GM13976 (cell line): ENCODE data around the gene XXYLT1.
A peak's percentile ranks its signal among the peaks of the same experiment; 100 is the strongest.

Experiments
- DNase-seq: peaks from one replicate; pipeline ENCODE4 v3.0.0; 2012; ENCODE audit warnings: low spot score
- in situ Hi-C: fragments of 300-500 bp; cut with MboI; formaldehyde crosslinking; loops from one replicate; pipeline ENCODE4 v1.12.0; 2022; ENCODE audit warnings: low sequenced_read_pairs, mixed read lengths, inconsistent platforms; ENCODE audit not compliant: unreplicated experiment
- TF ChIP-seq, protein P1 (sequence below): IDR thresholded peaks from 2 replicates; pipeline ENCODE4 v1.5.1; 2012; ENCODE audit warnings: borderline replicate concordance, mild to moderate bottlenecking; ENCODE audit not compliant: insufficient read depth; ENCODE audit errors: extremely low read depth, missing control alignments, control extremely low read depth

The XXYLT1 gene

GRCh38 chr3:195208631-195209030, 62.3 kb downstream of the XXYLT1 start:
- in situ Hi-C loops, result no loop called here
- no peak for DNase-seq
- TF ChIP-seq, protein P1, sequence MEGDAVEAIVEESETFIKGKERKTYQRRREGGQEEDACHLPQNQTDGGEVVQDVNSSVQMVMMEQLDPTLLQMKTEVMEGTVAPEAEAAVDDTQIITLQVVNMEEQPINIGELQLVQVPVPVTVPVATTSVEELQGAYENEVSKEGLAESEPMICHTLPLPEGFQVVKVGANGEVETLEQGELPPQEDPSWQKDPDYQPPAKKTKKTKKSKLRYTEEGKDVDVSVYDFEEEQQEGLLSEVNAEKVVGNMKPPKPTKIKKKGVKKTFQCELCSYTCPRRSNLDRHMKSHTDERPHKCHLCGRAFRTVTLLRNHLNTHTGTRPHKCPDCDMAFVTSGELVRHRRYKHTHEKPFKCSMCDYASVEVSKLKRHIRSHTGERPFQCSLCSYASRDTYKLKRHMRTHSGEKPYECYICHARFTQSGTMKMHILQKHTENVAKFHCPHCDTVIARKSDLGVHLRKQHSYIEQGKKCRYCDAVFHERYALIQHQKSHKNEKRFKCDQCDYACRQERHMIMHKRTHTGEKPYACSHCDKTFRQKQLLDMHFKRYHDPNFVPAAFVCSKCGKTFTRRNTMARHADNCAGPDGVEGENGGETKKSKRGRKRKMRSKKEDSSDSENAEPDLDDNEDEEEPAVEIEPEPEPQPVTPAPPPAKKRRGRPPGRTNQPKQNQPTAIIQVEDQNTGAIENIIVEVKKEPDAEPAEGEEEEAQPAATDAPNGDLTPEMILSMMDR, result no peak

GRCh38 chr3:195208183-195208582, 62.8 kb downstream of the XXYLT1 start:
- peak; percentile 69 for DNase-seq
- TF ChIP-seq, protein P1, result no peak
- in situ Hi-C loops, result no loop called here

DNA sequence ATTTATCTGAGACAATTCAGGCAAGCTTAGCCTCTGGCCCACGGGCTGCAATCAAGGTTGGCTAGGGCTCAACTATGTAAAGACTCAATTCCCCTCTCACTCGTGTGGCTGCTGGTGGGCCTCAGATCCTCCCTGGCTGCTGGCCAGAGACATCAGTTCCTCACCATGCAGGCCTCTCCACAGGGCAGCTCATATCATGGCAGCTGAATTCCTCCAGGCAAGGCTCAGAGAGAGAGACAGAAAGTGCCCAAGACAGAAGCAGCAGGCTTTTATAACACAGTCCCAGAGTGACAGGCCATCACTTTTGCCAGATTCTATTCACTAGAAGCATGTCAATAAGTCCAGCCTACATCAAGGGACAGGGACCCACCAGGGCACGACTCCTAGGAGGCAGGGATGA, 63.2 kb downstream of the XXYLT1 start:
- TF ChIP-seq, protein P1, result no peak
- no peak for DNase-seq
- in situ Hi-C loops, result no loop called here

DNA sequence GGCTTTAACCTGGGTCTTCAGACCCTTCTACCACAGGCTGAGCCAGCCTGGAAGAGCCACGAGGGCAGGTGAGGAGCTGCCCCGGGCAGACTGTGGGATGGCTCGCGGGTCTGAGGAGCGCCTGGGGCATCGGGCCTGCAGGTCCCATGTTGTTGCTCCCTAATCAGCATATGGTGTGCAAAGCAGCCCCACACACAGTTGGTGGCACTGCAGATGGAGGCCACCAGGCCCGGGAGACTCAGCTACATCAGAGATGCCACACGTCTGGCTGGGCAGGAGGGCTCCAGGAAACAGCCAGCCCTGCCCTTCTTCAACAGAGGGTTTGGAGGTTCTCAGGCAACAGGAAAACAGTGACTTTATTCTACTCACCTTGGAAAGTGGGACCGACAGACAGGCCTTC, 63.9 kb downstream of the XXYLT1 start:
- TF ChIP-seq, protein P1, result no peak
- in situ Hi-C loops, result no loop called here
- no peak for DNase-seq

DNA sequence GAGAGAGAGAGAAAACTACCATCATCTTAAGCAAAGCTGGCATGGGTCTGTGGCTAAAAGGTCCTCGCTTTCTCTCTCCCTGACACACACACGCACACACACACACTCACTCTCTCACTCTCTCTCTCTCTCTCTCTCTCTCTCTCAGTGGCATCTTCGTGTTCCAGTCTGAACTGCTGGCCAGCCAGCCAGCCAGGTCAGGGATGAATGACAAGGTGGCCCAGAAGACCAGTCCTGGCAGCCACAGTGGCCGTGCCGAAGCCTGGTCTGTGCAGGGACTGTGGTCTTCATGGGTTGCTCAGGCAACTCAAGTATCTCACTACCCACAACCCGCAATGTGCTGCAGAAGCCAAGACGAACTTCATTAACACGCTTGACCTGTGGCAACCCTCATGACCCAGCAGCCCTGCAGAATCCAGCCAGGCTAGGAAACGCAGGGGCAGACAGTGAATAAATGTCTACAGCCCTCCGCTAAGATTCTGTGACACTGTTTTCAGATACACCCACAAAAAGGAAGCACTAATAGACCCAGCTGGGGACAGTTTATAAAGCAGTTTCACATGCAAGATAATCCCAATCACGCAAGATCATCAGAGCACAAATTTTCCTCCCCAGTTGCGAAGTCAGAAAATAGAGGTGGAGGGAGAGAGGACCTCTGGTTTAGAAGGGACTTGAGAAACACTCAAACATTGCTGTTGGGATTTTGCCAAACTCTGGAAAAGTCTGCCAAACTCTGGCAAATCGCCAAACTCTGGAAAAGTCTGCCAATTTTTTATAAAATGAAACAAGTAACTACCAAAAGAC, 66.4 kb downstream of the XXYLT1 start:
- TF ChIP-seq, protein P1, result no peak
- DNase-seq, result no peak
- in situ Hi-C loops, result no loop called here

DNA sequence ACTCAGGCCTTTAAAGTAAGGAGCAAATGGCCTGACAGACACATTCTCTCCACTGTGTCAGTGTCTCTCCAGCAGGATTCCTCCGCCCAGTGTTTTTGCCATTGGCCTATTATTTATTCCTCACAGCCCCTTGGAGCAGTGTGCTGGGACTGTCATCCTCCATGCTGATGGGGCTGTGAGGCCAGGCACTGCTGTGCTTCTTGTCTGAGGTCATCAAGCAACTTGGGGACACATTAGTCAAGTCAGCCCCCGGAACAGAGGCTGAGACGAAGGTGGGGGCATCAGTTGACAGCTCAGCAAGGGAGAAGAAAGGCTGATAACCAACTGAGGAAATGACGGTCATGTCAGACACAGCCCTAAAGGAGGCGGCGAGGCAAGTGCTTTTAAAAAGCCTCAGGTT, 67.4 kb downstream of the XXYLT1 start:
- TF ChIP-seq, protein P1, result no peak
- in situ Hi-C loops, result no loop called here
- DNase-seq, result no peak

- in situ Hi-C loops, result no loop called here
- DNase-seq, result no peak
- TF ChIP-seq, protein P1, result no peak
Measured at GRCh38 chr3:195201295-195201694, 69.7 kb downstream of the XXYLT1 start.
